Muscle layer of duodenum (tissue), 2 donors: Measurements from ENCODE around the gene C8G.

Experiments
- H3K27ac ChIP-seq: one replicate; pipeline ENCODE4 v1.7.0; 2013; ENCODE audit warnings: mild to moderate bottlenecking, low read length
- H3K27me3 ChIP-seq: one replicate; pipeline ENCODE4 v1.7.0; 2013; ENCODE audit warnings: low read depth, mild to moderate bottlenecking, control low read depth, low read length
- H3K36me3 ChIP-seq, 2 donors: one replicate each; pipeline ENCODE4 v1.7.0; 2013; ENCODE audit warnings: low read length in 2 of 2, control low read depth in 1 of 2, mild to moderate bottlenecking in 1 of 2; ENCODE audit not compliant: insufficient read depth in 2 of 2, control insufficient read depth in 1 of 2
- H3K4me1 ChIP-seq, 2 donors: one replicate each; pipeline ENCODE4 v1.7.0; 2013; ENCODE audit warnings: low read length in 2 of 2, mild to moderate bottlenecking in 2 of 2, control low read depth in 1 of 2, moderate library complexity in 1 of 2; ENCODE audit not compliant: insufficient read depth in 2 of 2, control insufficient read depth in 1 of 2
- H3K4me3 ChIP-seq, 2 donors: one replicate each; pipeline ENCODE4 v1.7.0; 2013; ENCODE audit warnings: low read length in 2 of 2, low read depth in 1 of 2, mild to moderate bottlenecking in 1 of 2
- H3K9me3 ChIP-seq, 2 donors: one replicate each; pipeline ENCODE4 v1.7.0; 2013; ENCODE audit warnings: low read length in 2 of 2, control low read depth in 1 of 2, mild to moderate bottlenecking in 1 of 2; ENCODE audit not compliant: control insufficient read depth in 1 of 2
- donor health status: healthy.

Gene C8G

DNA sequence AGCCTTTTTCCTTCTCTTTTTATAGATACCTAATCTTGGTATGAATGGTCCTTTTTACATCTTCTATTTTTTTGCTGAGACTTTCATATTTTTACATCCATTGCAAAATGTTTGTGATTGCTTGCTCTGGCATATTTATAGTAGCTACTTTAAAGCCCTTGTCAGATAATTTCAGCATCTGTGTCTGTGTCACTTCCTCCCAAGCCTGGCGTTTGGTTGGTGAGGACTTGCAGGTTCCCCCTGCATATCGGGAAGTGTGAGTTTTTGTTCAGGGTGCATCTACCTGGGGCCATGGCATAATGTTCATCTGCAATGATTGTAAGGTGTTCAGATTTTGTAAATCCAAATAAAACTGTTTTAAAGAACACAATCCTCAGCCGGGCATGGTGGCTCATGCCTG lies 9.4 kb upstream of the C8G start:
- H3K4me1 ChIP-seq: no peaks in the 10 kb centered on the region
- H3K9me3 ChIP-seq: no peaks in the 10 kb centered on the region
- H3K36me3 ChIP-seq: peaks cover 6 to 24% of the 10 kb centered on the region in 2 donors
- no peak overlapping the region for H3K27ac ChIP-seq
- no peak overlapping the region for H3K4me3 ChIP-seq
- no peaks in the 10 kb centered on the region for H3K27me3 ChIP-seq

DNA sequence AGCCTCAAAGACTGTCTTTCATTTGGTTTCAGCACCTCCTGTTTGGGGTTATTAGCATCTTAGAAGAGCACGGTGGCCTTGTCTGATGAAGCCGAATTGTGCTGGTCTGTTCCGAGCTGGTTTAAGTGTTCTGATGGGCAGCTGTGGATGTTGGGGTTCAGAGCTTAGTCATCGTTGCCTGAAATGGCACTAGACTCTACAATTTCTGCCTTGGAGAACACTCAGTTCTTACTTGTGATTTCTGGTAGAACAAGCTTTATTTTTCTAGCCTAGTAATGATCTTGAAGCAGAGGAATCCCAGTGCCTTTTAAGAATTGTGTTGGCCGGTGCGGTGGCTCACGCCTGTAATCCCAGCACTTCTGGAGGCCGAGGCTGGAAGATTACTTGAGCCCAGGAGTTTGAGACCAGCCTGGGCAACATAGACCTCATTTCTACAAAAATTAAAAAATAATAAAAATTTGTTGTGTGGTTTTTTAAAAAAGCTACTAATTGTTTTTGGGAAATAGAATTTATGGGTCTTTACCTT lies 8.3 kb upstream of the C8G start:
- H3K36me3 ChIP-seq: peaks cover 10 to 34% of the 10 kb centered on the region in 2 donors
- H3K27ac ChIP-seq: no peak overlapping the region
- H3K4me3 ChIP-seq: no peak overlapping the region
- H3K4me1 ChIP-seq: no peaks in the 10 kb centered on the region
- no peaks in the 10 kb centered on the region for H3K27me3 ChIP-seq
- no peaks in the 10 kb centered on the region for H3K9me3 ChIP-seq

DNA sequence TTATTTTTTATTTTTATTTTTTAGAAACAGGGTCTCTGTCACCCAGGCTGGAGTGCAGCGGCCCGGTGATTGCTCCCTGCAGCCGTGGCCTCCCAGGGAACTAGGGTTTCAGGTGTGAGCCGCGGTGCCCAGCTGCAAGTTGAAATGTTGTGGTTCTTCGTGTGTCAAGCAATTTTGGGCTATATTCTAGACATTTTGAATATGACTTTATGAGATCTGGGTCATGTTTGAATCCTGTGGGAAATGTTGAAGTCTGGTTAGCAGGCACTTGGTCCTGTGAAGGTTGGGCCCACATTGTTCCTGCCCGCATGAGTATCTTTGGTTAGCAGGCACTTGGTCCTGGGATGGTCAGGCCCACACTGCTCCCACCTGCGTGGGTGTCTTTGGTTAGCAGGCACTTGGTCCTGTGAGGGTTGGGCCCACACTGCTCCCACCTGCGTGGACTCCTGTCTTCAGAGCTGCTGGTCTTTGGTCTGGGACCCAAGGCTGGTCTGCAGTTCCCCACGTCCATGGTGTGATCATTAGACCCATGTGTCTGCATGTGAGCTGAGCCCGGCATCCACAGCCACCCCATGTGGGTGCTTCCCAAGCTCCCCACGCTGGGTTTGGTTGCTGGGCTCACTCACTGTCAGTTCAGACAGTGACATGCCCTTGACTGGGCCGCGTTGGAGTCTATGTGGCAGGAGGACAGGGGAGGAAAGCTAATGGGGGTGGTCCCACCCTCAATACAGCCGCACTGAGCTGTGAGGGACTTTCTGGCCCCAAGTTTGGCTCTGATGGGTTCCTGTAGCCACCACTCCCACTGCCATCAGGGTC lies 7.6 kb upstream of the C8G start:
- Histone ChIP-seq H3K4me3 (no peak overlapping the region), H3K27me3 (no peaks in the 10 kb centered on the region), H3K27ac (no peak overlapping the region), H3K4me1 (no peaks in the 10 kb centered on the region), H3K9me3 (no peaks in the 10 kb centered on the region), H3K36me3 (peaks cover 13 to 41% of the 10 kb centered on the region in 2 donors)

DNA sequence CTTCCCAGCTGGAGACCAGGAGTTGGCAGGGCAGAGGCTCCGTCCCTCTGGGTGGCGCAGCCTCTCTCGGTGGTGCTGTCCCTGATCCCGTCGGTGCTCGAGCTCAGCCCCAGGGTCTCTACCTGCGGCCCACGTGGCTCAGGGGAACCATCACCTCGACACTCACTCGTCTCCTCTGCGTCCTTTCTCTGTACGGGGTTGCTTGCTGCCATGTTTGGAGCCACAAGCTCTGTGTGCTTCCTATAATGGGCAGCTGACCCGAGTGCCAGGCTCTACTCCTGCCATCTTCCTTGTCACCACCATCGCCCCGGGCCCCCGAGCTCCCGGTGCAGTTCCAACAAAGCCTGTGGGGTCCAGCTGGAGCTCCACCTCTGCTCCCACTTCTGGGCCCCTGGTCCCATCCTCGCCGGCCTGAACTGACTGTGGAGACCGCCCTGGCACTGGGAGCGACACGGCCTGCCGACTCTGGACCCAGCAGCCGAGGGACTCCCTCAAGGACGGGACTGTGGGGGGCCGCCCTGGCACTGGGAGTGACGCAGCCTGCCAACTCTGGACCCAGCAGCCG lies 5.5 kb upstream of the C8G start:
- Histone ChIP-seq H3K4me3 (no peak overlapping the region), H3K4me1 (peaks cover 0 to 15% of the 10 kb centered on the region in 2 donors), H3K27me3 (no peaks in the 10 kb centered on the region), H3K27ac (no peak overlapping the region), H3K9me3 (no peaks in the 10 kb centered on the region), H3K36me3 (peaks cover 13 to 48% of the 10 kb centered on the region in 2 donors)

DNA sequence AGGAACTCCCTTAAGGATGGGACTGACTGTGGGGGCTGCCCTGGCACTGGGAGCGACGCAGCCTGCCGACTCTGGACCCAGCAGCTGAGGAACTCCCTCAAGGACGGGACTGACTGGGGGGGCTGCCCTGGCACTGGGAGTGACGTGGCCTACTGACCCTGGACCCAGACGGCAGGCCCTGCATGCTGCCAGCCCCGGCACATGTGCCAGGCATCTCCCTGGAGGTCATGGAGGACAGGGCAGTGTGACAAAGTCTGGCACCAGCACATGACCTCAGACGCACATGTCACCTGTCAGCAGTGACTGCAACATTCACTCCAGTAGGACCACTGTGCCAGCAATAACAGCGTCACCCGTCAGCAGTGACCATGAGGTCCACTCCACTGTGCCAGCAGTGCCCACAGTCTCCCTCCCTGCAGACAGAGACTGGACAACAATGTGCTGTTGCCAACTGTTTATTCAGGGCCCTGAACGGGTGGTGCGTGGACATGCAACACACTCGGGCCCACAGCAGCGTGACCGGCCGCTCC lies 5.0 kb upstream of the C8G start:
- H3K27me3 ChIP-seq: no peaks in the 10 kb centered on the region
- H3K9me3 ChIP-seq: no peaks in the 10 kb centered on the region
- H3K36me3 ChIP-seq: peaks cover 13 to 48% of the 10 kb centered on the region in 2 donors
- no peak overlapping the region for H3K27ac ChIP-seq
- no peak overlapping the region for H3K4me3 ChIP-seq
- peaks cover 0 to 15% of the 10 kb centered on the region in 2 donors for H3K4me1 ChIP-seq

DNA sequence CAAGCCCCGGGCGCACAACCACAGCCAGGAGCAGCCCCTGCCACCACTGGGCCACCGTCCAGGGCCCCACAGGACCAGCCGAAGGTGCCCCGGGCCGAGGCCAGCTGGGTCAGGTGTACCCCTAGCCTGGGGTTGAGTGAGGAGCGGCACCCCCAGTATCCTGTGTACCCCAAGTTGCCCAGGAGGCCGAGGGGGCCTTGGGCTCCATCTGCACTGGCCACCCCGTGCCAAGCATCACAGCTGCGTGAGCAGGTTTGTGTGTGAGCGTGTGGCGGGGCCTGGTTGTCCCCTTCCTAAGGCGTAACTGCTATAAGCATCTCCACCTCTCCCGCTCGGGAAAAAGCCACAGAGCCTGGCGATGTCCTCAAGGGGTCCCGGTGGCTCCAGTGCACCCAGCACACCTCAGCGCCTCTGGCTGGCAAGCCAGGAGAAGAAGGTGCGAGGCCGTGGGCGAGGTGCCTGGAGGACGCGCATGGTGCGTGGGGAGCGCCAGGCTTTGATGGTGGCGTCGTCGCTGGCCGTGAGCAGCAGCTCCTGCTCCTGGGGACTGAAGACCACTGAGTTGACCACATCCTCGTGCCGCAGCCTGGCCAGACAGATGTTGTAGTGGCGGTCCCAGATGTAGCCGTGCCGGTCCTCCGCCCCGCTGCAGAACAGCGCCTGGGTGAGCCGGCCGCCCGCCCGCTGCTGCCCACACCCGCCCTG lies 4.4 kb upstream of the C8G start:
- Histone ChIP-seq H3K27ac (no peak overlapping the region), H3K36me3 (peaks cover 13 to 48% of the 10 kb centered on the region in 2 donors), H3K4me1 (peaks cover 0 to 15% of the 10 kb centered on the region in 2 donors), H3K9me3 (no peaks in the 10 kb centered on the region), H3K4me3 (no peak overlapping the region), H3K27me3 (no peaks in the 10 kb centered on the region)

DNA sequence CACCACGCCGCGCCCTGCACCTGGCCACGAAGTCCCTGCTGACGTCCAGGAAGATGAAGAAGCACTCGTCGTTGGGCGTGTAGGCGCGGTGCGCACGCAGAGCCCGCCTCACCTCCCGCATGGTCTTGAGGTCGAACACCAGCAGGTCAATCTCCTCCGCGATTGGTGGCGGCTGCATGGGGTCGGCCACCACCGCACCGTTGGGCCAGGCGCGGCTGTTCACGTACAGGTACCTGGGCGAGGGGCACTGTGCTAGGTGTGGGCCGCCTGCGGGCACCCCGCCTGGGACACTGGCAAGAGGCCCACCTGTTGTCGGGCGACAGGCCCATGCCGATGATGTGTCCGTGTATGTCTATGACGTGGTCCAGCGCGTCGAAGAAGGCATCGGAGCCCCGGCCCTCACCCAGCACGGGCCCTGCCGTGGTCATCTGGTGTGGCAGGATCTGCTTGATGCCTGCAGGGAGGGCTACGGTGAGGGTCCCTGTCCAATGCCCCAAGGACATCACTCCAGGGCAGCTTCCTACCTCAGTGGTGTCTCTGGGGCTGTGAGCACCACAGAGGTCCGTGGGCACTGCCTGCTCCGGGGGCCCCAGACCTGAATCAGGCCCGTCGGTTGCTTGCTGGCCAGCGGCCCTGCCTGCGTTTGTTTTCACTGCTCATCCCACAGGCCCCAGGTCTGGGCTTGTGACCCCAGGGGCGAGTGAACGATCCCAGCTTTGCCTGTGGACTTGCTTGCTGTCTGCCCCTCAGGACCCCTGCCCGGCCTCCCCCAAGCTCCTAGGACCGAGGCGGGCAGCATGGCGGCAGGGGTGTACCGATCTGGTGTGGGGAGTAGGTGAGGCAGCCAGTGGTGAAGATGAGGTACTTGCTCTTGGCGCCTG lies 3.6 kb upstream of the C8G start:
- Histone ChIP-seq H3K27me3 (no peaks in the 10 kb centered on the region), H3K36me3 (peaks cover 13 to 48% of the 10 kb centered on the region in 2 donors), H3K4me3 (no peak overlapping the region), H3K4me1 (peaks cover 0 to 15% of the 10 kb centered on the region in 2 donors), H3K27ac (no peak overlapping the region), H3K9me3 (no peaks in the 10 kb centered on the region)

DNA sequence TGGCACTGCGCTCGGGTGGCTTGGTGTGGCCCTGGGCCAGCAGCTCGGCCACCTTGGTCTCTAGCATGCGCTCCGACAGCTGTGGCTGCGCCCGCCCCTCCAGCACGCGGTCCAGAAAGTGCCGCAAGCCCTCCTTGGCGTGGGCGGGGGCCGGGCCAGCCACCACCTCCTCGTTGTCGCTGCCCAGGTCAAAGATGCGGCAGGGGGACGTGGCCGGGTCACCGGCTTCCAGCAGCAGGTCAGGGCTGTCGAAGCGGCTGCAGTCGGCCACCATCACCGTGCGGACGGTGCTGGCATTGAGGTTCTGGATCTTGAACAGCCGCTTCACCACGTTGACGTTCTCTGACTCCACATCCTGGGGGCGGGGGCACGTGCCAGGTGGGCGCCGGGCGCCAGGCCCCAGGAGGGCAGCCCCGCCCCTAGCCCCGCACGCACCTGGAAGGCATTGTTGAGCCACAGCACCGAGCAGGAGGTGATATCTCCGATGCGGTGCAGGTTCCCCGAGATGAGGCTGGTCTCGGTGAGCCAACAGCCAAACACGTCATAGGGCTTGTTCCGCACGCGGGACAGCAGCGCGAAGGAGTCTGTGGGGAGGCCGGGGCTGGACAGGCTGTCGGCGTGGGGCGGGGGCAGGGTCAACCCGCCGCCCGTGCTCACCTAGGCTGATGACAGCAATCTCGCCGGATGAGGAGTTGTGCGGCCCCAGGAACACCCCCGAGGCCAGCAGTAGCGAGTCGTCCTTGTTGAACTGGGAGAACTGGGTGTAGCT lies 2.7 kb upstream of the C8G start:
- Histone ChIP-seq H3K4me3 (no peak overlapping the region), H3K4me1 (peaks cover 0 to 15% of the 10 kb centered on the region in 2 donors), H3K27ac (no peak overlapping the region)

DNA sequence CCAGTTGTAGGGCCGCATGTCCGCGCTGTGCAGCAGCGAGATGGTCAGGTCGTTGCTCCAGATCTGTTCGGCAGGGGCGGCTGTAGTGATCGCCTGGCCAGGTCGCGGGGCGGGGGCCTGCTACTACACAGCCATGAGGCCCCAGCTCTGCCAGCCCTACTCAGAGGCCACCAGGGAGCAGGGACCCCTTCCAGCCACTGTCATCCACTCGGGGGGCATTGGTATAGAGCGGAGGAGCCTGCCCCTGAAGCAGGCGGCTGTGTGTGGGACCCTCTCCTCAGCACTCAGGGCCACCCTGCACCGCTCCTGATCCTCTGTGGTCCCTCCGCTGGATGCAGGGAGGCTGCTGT lies 2.2 kb upstream of the C8G start:
- Histone ChIP-seq H3K27me3 (no peaks in the 10 kb centered on the region), H3K27ac (no peak overlapping the region), H3K9me3 (no peaks in the 10 kb centered on the region), H3K4me3 (peak overlapping the region in 1 of 2 donors; percentile 95), H3K36me3 (peaks cover 13 to 42% of the 10 kb centered on the region in 2 donors), H3K4me1 (peaks cover 0 to 15% of the 10 kb centered on the region in 2 donors)

More for the DNA sequence above, 2.7 kb upstream of the C8G start:
- Histone ChIP-seq H3K36me3 (peaks cover 13 to 47% of the 10 kb centered on the region in 2 donors), H3K9me3 (no peaks in the 10 kb centered on the region), H3K27me3 (no peaks in the 10 kb centered on the region)
